ENCODE results near the gene SULT4A1.

SULT4A1 gene

DNA sequence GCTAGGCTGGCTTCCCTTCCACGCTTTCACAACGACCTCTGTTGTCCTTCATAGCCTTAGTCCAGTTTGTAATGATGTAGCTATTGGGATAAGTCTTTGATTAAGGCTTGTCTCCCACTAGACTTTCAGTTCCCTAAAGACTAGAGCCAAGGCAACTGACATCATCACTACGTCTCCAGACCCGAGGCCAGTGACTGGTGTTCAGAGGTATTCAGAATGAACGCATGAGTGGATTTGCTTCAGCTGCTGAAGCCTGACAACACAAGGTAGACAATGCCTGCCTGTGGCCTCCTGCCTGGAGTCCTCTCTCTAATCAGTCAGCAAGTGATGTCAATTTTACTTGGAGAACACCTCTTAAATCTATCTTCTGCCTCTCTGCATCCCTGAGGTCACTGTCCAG lies 63.8 kb downstream of the SULT4A1 start:
- H4K20me1 ChIP-seq (ENCODE audit: insufficient read depth, low read length): no peaks in the 10 kb centered on the region

DNA sequence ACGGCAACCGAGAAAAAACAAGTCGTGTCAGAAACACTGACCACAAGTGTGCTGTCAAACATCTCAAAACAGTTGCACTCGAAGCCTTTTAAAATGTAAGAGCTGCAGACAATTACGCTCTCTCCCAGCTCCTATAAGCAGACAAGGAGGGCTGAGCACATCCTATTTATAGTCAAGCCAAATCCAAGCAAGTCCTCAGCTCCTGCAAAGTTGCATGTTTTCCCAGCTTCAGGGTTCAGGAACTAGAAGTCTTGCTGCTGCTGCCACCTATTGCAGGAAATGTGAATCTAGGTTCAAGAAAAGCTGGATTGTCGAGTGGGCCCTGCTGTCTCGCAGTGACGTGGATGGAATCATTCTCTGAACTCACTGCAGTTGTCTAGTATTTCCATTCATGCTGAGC lies 65.7 kb downstream of the SULT4A1 start:
- H3K27ac ChIP-seq (ENCODE audit: low read length): no peak overlapping the region
- DNase-seq: no peak

More for the DNA sequence above, 63.8 kb downstream of the SULT4A1 start:
- DNase-seq: no peak
- Histone ChIP-seq H3K27ac (ENCODE audit: low read length) (no peak overlapping the region), H3K9me3 (replicated peaks; ENCODE audit: insufficient read depth, low read length) (no peaks in the 10 kb centered on the region), H3K4me1 (ENCODE audit: low read length) (no peaks in the 10 kb centered on the region), H3K27me3 (replicated peaks; ENCODE audit: insufficient read depth, low read length) (no peaks in the 10 kb centered on the region), H3K4me2 (ENCODE audit: low read depth, low read length) (no peak overlapping the region), H3K4me3 (ENCODE audit: low read length) (no peak overlapping the region), H3K9ac (ENCODE audit: low read length) (no peak overlapping the region), H3K36me3 (replicated peaks; ENCODE audit: insufficient read depth, low read length) (no peaks in the 10 kb centered on the region), H3K9me2 (replicated peaks; ENCODE audit: insufficient read depth, low read length) (no peaks in the 10 kb centered on the region), H2AFZ (ENCODE audit: low read length) (no peak overlapping the region), H3F3A (ENCODE audit: insufficient read depth, low read length) (no peaks in the 10 kb centered on the region), H3K79me2 (ENCODE audit: low read length) (no peaks in the 10 kb centered on the region)
- TF ChIP-seq EZH2 (optimal IDR thresholded peaks at IDR 0.05; ENCODE audit: low read depth, low read length): no peak
- TF ChIP-seq, protein P1, sequence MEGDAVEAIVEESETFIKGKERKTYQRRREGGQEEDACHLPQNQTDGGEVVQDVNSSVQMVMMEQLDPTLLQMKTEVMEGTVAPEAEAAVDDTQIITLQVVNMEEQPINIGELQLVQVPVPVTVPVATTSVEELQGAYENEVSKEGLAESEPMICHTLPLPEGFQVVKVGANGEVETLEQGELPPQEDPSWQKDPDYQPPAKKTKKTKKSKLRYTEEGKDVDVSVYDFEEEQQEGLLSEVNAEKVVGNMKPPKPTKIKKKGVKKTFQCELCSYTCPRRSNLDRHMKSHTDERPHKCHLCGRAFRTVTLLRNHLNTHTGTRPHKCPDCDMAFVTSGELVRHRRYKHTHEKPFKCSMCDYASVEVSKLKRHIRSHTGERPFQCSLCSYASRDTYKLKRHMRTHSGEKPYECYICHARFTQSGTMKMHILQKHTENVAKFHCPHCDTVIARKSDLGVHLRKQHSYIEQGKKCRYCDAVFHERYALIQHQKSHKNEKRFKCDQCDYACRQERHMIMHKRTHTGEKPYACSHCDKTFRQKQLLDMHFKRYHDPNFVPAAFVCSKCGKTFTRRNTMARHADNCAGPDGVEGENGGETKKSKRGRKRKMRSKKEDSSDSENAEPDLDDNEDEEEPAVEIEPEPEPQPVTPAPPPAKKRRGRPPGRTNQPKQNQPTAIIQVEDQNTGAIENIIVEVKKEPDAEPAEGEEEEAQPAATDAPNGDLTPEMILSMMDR (IDR thresholded peaks at IDR 0.05; ENCODE audit: low read length): no peak
- TF ChIP-seq EZH2phosphoT487 (IDR thresholded peaks at IDR 0.05; ENCODE audit: low read length): no peak

DNA sequence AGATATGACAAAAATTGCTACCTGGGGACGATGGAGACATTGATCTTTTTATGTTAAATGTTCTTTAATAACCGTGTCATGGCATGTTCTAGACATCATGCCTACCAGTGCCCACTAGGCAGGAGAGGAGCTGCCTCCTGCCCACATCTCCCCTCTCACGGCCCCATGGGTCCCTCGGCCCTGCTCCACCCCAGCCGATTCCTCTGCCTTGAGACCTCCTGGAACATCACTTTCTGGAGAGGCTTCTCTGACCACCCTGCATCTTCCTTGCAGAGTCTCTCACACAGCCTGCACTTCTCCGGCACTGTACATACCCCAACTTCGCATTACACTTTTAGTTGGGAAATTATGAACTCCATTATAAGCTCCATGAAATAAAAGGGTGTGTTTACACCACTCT lies 67.0 kb downstream of the SULT4A1 start:
- Histone ChIP-seq H3K4me3 (ENCODE audit: low read length) (no peak overlapping the region), H3K36me3 (replicated peaks; ENCODE audit: insufficient read depth, low read length) (no peaks in the 10 kb centered on the region), H3K9me3 (replicated peaks; ENCODE audit: insufficient read depth, low read length) (no peaks in the 10 kb centered on the region), H3K4me1 (ENCODE audit: low read length) (no peaks in the 10 kb centered on the region), H3K9me2 (replicated peaks; ENCODE audit: insufficient read depth, low read length) (no peaks in the 10 kb centered on the region), H4K20me1 (ENCODE audit: insufficient read depth, low read length) (no peaks in the 10 kb centered on the region), H3K4me2 (ENCODE audit: low read depth, low read length) (no peak overlapping the region), H3K27ac (ENCODE audit: low read length) (no peak overlapping the region), H3K9ac (ENCODE audit: low read length) (no peak overlapping the region), H3K27me3 (replicated peaks; ENCODE audit: insufficient read depth, low read length) (no peaks in the 10 kb centered on the region), H3F3A (ENCODE audit: insufficient read depth, low read length) (no peaks in the 10 kb centered on the region), H3K79me2 (ENCODE audit: low read length) (no peaks in the 10 kb centered on the region), H2AFZ (ENCODE audit: low read length) (no peak overlapping the region)
- no peak for DNase-seq
- TF ChIP-seq EZH2 (optimal IDR thresholded peaks at IDR 0.05; ENCODE audit: low read depth, low read length): no peak

More for the DNA sequence above, 65.7 kb downstream of the SULT4A1 start:
- no peaks in the 10 kb centered on the region for H3K36me3 ChIP-seq (replicated peaks; ENCODE audit: insufficient read depth, low read length)
- TF ChIP-seq EZH2phosphoT487 (IDR thresholded peaks at IDR 0.05; ENCODE audit: low read length): no peak
- TF ChIP-seq, protein P1 (IDR thresholded peaks at IDR 0.05; ENCODE audit: low read length): peak; percentile 29
- no peak overlapping the region for H2AFZ ChIP-seq (ENCODE audit: low read length)
- H3K4me3 ChIP-seq (ENCODE audit: low read length): no peak overlapping the region
- H3K9me2 ChIP-seq (replicated peaks; ENCODE audit: insufficient read depth, low read length): no peaks in the 10 kb centered on the region
- H3K79me2 ChIP-seq (ENCODE audit: low read length): no peaks in the 10 kb centered on the region
- no peaks in the 10 kb centered on the region for H3F3A ChIP-seq (ENCODE audit: insufficient read depth, low read length)
- H3K9me3 ChIP-seq (replicated peaks; ENCODE audit: insufficient read depth, low read length): no peaks in the 10 kb centered on the region
- H3K27me3 ChIP-seq (replicated peaks; ENCODE audit: insufficient read depth, low read length): no peaks in the 10 kb centered on the region
- H3K9ac ChIP-seq (ENCODE audit: low read length): no peak overlapping the region
- H4K20me1 ChIP-seq (ENCODE audit: insufficient read depth, low read length): no peaks in the 10 kb centered on the region
- H3K4me2 ChIP-seq (ENCODE audit: low read depth, low read length): no peak overlapping the region
- no peaks in the 10 kb centered on the region for H3K4me1 ChIP-seq (ENCODE audit: low read length)

DNA sequence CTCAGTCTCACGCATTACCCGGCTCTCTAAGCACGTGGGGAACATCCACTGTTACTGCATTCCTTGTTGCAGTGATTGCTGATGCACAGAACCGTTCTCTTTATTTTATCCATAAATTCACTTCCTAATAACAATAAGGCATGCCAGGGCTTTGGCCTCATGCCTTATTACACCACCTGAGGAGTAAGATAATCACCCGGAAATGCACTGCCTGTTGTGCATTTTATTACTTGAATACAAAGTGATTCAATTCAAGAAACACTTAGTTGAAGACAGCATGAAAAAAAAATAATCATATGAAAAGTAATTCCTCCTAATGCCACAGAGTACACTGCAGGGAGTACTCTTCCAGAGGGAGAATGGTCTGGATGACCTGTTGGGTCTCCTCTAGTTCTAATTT lies 69.4 kb downstream of the SULT4A1 start:
- H4K20me1 ChIP-seq (ENCODE audit: insufficient read depth, low read length): no peaks in the 10 kb centered on the region
- no peaks in the 10 kb centered on the region for H3K9me3 ChIP-seq (replicated peaks; ENCODE audit: insufficient read depth, low read length)
- no peak overlapping the region for H3K4me3 ChIP-seq (ENCODE audit: low read length)
- no peak overlapping the region for H3K9ac ChIP-seq (ENCODE audit: low read length)
- H3K27me3 ChIP-seq (replicated peaks; ENCODE audit: insufficient read depth, low read length): no peaks in the 10 kb centered on the region
- no peaks in the 10 kb centered on the region for H3K36me3 ChIP-seq (replicated peaks; ENCODE audit: insufficient read depth, low read length)
- no peaks in the 10 kb centered on the region for H3K4me1 ChIP-seq (ENCODE audit: low read length)
- H3F3A ChIP-seq (ENCODE audit: insufficient read depth, low read length): no peaks in the 10 kb centered on the region
- H3K27ac ChIP-seq (ENCODE audit: low read length): no peak overlapping the region
- no peak overlapping the region for H3K4me2 ChIP-seq (ENCODE audit: low read depth, low read length)
- H3K9me2 ChIP-seq (replicated peaks; ENCODE audit: insufficient read depth, low read length): no peaks in the 10 kb centered on the region
- no peaks in the 10 kb centered on the region for H3K79me2 ChIP-seq (ENCODE audit: low read length)
- DNase-seq: no peak
- TF ChIP-seq EZH2phosphoT487 (IDR thresholded peaks at IDR 0.05; ENCODE audit: low read length): no peak
- TF ChIP-seq, protein P1 (IDR thresholded peaks at IDR 0.05; ENCODE audit: low read length): no peak
- no peak for TF ChIP-seq EZH2 (optimal IDR thresholded peaks at IDR 0.05; ENCODE audit: low read depth, low read length)
- H2AFZ ChIP-seq (ENCODE audit: low read length): no peak overlapping the region
